Measurements from ENCODE around the gene TUBA3C. TPM values are rescaled to one million over a fixed set of nuclear protein-coding genes. Genes with fewer than 3 reads are reported as not detected.

Gene TUBA3C
- polyA plus RNA-seq, 3 donors from 2014 or later, result not detected

DNA sequence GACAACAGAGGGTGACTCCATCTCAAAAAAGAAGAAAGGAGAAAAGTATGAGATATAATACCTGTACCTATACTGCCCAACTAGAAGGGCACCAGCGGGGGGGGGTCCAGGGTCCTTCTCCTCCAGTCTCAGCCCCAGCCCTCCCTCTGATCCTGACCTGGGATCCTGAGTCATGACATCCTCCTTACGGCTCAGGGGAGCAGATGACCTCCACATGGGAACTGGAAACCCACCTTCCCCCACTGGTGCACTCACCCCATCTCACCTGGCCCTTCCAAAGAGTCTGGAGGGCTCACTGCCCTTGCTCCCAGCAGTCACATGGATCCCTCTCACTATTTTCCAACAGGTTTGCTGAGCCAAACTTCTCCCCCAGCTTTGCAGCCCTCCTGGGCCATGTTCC is 24.2 kb downstream of the TUBA3C start:
- Mint-ChIP-seq H3K36me3 (peaks cover 0 to 4% (median 0%) of the 10 kb centered on the region in 3 donors), H3K27me3 (ENCODE audit: low read depth in 3 of 3) (no peaks in the 10 kb centered on the region), H3K9me3 (peaks cover 3 to 24% (median 13%) of the 10 kb centered on the region in 6 donors), H3K4me3 (no peak overlapping the region), H3K4me1 (peaks cover 0 to 1% of the 10 kb centered on the region in 2 donors), H3K27ac (no peak overlapping the region)
- DNase-seq, result no peak

DNA sequence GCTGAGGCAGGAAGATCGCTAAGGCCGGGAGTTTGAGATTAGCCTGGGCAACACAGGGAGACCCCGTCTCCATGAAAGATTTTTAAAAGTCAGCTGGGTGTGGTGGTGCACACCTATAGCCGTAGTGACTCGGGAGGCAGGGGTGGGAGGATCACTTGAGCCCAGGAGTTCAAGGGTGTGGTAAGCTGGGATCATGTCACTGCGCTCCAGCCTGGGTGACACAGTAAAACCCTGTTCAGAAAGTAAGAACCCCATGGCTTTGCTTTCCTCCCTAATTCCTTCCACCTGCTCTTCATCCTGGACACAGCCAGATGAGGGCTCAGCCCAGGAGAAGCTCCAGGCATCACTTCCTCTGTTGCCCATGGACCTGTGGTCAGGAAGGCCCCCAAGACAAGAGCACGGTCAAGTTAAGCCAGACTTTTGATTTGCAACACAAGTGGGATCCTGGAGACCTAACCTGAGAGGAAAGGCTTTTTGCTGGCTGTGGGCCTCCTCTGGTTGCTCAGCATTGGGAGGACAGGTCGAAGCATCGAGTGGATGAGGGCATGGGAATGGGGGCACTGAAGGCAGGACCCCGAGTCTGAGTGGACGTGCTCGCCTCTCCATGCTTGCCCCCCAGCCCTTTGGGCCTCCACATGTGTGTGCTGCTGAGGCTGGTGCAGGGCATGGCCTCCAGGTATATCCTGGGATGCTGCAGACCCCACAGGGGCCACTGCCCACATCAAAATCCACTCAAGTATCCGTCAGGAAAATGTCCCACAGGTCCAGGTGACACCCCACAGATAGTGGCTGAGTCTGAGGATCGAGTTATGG is 25.4 kb downstream of the TUBA3C start:
- Mint-ChIP-seq H3K27me3 (ENCODE audit: low read depth in 3 of 3) (no peaks in the 10 kb centered on the region), H3K9me3 (peaks cover 3 to 23% (median 12%) of the 10 kb centered on the region in 6 donors), H3K4me1 (peaks cover 0 to 1% of the 10 kb centered on the region in 2 donors), H3K4me3 (no peak overlapping the region), H3K27ac (no peak overlapping the region), H3K36me3 (peaks cover 0 to 4% (median 0%) of the 10 kb centered on the region in 3 donors)
- no peak for DNase-seq

DNA sequence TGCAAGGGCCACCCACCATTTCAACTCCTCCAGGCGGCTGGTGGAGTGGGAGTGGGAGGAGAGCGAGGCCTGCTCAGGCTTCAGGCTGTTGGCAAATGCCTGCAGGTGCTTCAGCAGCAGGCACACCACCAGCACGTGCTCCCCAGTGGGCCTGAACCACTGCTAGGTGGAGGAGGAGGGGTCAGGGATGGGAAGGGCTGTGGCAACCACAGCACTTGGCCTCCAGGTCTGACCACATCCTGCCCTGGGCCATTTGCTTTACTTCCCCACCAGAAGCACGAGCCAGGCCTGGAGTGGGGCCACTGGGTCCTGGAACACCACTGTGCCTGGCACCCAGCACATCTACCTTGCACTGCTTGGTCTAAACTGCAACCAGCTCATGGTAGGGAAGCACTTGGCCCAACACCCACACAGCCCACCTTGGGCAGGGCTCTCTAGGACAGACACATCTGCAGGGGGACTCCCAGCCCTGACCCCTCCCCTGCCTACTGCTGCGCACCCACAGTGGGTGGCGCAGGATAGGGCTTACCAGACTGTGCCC is 26.2 kb downstream of the TUBA3C start:
- H3K27me3 Mint-ChIP-seq (ENCODE audit: low read depth in 3 of 3), result no peaks in the 10 kb centered on the region
- H3K27ac Mint-ChIP-seq, result no peak overlapping the region
- H3K36me3 Mint-ChIP-seq, result peaks cover 0 to 4% (median 0%) of the 10 kb centered on the region in 3 donors
- H3K4me1 Mint-ChIP-seq, result peaks cover 0 to 1% of the 10 kb centered on the region in 2 donors
- no peak overlapping the region for H3K4me3 Mint-ChIP-seq
- DNase-seq, result no peak
- peaks cover 4 to 28% (median 14%) of the 10 kb centered on the region in 6 donors for H3K9me3 Mint-ChIP-seq

DNA sequence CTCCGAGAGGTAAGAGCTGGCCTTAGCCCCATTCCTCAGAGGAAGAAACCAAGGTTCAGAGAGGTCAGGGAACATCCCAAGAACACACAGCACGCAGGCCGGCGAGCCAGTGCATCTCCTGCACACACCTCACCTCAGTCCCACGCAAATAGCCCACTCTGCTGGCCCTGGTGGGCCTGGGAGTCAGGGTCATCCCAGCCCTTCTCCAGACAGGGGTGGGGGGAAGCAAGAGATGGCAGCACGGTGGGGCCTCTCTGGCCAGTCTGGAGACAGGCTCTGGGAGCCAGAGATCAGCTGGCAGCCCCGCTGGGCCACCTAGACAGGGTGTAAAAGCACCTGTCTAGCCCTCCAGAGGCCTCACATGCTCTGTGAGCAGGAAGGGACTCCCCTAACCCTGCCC is 26.8 kb downstream of the TUBA3C start:
- Mint-ChIP-seq H3K27ac (no peak overlapping the region), H3K36me3 (peaks cover 0 to 4% (median 0%) of the 10 kb centered on the region in 3 donors), H3K27me3 (ENCODE audit: low read depth in 3 of 3) (no peaks in the 10 kb centered on the region)

DNA sequence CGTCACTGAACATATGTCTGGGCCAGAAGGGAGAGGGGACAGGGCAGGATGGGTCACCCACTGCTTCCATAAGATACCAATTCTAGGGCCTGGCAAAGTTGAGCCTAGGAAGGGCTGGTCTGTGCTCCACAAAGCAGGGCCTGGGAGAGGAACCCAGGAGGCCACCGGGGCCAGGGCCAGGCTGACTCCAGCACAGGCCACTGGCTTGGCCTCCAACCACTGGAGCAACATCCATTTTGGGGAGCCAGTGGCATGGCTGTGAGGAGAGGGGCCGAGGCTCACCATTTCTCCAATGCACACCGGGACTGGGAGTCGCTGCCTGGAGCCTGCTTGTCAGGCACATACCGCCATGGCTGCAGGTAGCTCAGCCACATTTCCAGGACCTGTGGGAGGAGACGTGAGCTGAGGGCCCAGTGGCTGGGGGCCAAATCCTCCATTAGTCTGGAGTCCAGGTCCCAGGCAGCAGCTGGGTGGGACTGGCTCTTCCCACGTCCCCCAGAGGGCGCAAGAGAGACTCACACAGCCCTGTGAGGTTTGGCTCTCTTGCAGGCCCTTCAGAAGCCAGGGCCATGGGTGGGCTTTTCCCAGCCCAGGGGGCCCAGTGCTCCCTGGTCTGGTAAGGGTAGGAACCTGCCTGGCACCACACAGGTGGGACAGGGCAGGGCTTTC is 27.7 kb downstream of the TUBA3C start:
- no peak overlapping the region for H3K27ac Mint-ChIP-seq
- no peak overlapping the region for H3K4me3 Mint-ChIP-seq
- peaks cover 0 to 1% of the 10 kb centered on the region in 2 donors for H3K4me1 Mint-ChIP-seq
- no peaks in the 10 kb centered on the region for H3K27me3 Mint-ChIP-seq (ENCODE audit: low read depth in 3 of 3)
- peaks cover 6 to 28% (median 14%) of the 10 kb centered on the region in 6 donors for H3K9me3 Mint-ChIP-seq
- peak in 1 of 3 donors; percentile 36 for DNase-seq
- H3K36me3 Mint-ChIP-seq, result peaks cover 0 to 4% (median 2%) of the 10 kb centered on the region in 3 donors

More for the DNA sequence above, 26.8 kb downstream of the TUBA3C start:
- Mint-ChIP-seq H3K4me1 (peaks cover 0 to 1% of the 10 kb centered on the region in 2 donors), H3K4me3 (no peak overlapping the region), H3K9me3 (peaks cover 4 to 30% (median 15%) of the 10 kb centered on the region in 6 donors)
- no peak for DNase-seq

DNA sequence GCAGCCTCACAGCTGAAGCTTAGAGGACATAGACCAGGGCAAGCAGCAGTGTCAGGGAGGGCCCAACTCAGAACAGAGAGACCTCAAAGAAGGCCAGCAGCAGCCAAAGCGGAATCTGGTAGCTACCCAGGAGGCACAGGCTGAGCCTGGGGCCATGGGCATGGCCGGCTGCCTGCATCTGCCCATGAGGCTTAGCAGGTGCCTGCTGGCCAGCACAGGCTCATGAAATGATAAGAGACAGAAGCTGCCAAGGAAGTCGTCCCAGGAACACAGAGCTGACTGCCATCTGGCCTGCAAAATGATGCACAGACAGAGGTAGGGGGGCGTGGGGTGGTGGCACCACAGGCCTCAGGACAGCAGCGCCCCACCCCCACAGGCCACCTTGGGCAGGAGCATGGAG is 29.2 kb downstream of the TUBA3C start:
- Mint-ChIP-seq H3K9me3 (peaks cover 9 to 28% (median 14%) of the 10 kb centered on the region in 6 donors), H3K27ac (no peak overlapping the region), H3K4me1 (peaks cover 0 to 1% of the 10 kb centered on the region in 2 donors), H3K27me3 (ENCODE audit: low read depth in 3 of 3) (no peaks in the 10 kb centered on the region), H3K36me3 (peaks cover 0 to 4% (median 3%) of the 10 kb centered on the region in 3 donors), H3K4me3 (no peak overlapping the region)
- DNase-seq, result no peak

DNA sequence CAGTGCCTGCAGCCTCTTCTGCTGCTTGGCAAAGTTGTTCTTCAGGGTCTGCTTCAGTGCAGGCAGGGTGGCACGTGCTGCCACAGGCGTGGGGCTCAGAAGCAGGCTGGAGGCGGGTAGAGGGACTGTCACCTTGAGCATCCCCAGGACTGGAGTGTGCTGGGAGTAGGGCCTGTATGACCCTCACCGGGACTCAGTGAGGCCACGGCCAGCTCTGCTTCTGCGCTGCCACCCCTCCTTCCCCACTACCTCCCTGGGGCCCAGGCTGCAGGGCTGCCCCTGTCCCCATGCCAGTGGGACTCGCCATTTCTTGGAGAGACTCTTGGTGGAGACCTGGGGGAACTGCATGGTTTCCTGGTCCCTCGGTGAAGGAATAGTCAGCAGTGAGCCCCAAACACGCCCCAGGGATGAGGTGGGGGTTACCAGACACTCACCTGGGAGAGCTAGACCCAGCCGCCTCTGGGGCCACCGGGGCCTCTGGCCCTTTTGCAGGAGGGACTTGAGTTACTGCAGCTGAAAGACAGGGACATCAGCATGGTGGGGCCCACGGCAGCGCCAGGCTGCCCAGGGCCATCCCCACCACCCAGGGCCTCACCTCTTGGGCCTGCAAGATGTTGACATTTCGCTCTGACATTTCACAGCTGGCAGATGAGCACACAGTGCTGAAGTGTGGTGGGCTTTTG is 29.9 kb downstream of the TUBA3C start:
- H3K4me1 Mint-ChIP-seq, result peaks cover 0 to 1% of the 10 kb centered on the region in 2 donors
- no peak overlapping the region for H3K4me3 Mint-ChIP-seq
- H3K9me3 Mint-ChIP-seq, result peaks cover 9 to 27% (median 14%) of the 10 kb centered on the region in 6 donors
- peaks cover 0 to 4% (median 3%) of the 10 kb centered on the region in 3 donors for H3K36me3 Mint-ChIP-seq
- no peak for DNase-seq
- H3K27ac Mint-ChIP-seq, result no peak overlapping the region
- H3K27me3 Mint-ChIP-seq (ENCODE audit: low read depth in 3 of 3), result no peaks in the 10 kb centered on the region

DNA sequence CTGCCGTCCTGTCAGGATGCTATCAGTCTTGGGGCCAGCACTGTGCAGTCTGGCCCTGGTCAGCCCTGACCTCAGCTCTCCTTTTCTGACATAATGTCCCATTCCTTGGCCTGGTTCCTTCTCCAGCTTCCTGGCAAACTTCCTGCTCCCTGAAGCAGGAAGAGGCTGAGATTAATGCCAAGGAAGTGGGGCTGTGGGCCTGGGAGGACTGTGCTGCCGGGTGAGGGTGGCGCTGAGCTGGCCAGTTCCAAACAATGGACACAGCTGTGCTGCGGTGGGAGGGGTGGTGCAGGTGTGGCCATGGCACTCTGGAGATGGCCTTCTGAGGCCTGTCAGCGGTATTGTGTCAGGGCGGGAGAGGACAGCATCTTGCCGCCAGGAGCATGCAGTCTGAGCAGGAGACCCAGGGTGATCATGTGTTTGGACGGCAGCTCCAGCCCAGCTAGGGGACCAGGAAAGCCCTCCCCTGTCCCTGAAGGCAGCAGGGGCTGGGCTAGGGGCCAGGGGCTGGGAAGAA is 30.9 kb downstream of the TUBA3C start:
- Mint-ChIP-seq H3K27ac (no peak overlapping the region), H3K27me3 (ENCODE audit: low read depth in 3 of 3) (peaks cover 0 to 1% (median 0%) of the 10 kb centered on the region in 3 donors), H3K4me3 (no peak overlapping the region), H3K9me3 (peaks cover 10 to 34% (median 13%) of the 10 kb centered on the region in 6 donors), H3K36me3 (peaks cover 0 to 4% (median 3%) of the 10 kb centered on the region in 3 donors), H3K4me1 (peaks cover 0 to 1% of the 10 kb centered on the region in 2 donors)
- no peak for DNase-seq

DNA sequence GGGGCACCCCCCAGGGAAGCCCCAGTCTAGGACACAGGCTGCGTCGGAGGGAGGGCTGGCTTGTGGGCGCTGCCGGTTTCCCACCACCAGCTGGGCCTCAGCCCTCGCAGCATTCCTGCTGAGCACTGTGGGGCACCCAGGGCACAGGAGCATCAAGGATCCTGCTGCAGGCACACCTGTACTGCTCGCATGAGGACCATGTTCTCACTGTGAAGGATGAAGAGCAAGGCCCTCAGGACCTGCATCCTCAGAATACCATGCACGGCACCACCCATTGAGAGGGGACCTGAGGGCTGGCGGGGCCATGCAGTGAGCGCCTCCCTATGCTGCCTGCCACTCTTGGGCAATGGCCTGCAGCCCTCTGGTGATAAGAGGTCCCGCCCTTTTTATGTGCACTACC is 31.4 kb downstream of the TUBA3C start:
- Mint-ChIP-seq H3K36me3 (peaks cover 0 to 4% (median 3%) of the 10 kb centered on the region in 3 donors), H3K4me1 (peaks cover 0 to 1% of the 10 kb centered on the region in 2 donors), H3K9me3 (peaks cover 10 to 35% (median 13%) of the 10 kb centered on the region in 6 donors), H3K27me3 (ENCODE audit: low read depth in 3 of 3) (peaks cover 0 to 2% (median 0%) of the 10 kb centered on the region in 3 donors), H3K4me3 (no peak overlapping the region), H3K27ac (no peak overlapping the region)
- DNase-seq, result no peak

DNA sequence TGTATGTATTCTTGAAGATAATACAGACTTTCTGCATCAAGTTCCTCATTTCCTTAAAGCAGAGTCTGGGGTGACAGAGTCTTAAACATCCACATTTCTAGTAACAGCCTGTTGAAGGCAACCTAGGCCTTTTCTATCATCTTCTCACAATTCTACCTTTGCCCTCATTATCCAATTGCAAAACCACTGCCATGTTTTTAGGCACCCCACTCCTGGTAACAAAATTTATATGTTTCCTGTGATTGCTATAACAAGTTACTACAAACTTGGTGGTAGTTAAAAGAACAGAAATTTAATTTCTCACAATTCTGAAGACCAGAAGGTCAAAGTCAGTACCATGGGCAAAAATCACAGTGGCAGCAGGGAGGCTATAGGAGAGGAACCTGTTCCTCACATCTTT is 33.1 kb downstream of the TUBA3C start:
- peaks cover 0 to 2% (median 0%) of the 10 kb centered on the region in 3 donors for H3K27me3 Mint-ChIP-seq (ENCODE audit: low read depth in 3 of 3)
- no peaks in the 10 kb centered on the region for H3K4me1 Mint-ChIP-seq
- no peak overlapping the region for H3K27ac Mint-ChIP-seq
- no peak overlapping the region for H3K4me3 Mint-ChIP-seq
- peaks cover 0 to 4% (median 3%) of the 10 kb centered on the region in 3 donors for H3K36me3 Mint-ChIP-seq
- H3K9me3 Mint-ChIP-seq, result peaks cover 10 to 44% (median 17%) of the 10 kb centered on the region in 6 donors
- DNase-seq, result no peak

All from immature natural killer cell (primary cell).